Stimulated activated CD4-positive, alpha-beta T cell treated with anti-CD3 and anti-CD28 coated beads, Interleukin-1b, Interleukin-23, amount 100 ng/mL, for 4 hours (primary cell): ENCODE measurements around the gene DAB1.

Source experiments
- DNase-seq, 2 donors: peaks; one replicate each; pipeline ENCODE4 v3.0.0-alpha.2; 2020; ENCODE audit warnings: low read depth in 2 of 2

The DAB1 gene

GRCh38 chr1:56975446-56975845, 448.4 kb downstream of the DAB1 start:
- DNase-seq = no peak

GRCh38 chr1:56973923-56974742, 449.7 kb downstream of the DAB1 start:
- no peak for DNase-seq

- DNase-seq = no peak
Observed at GRCh38 chr1:56972976-56973375, 450.9 kb downstream of the DAB1 start.

- no peak for DNase-seq
Observed at GRCh38 chr1:56970280-56970679, 453.6 kb downstream of the DAB1 start.

- no peak for DNase-seq
Observed at GRCh38 chr1:56968878-56969495, 454.9 kb downstream of the DAB1 start.

GRCh38 chr1:56967900-56968832, 455.7 kb downstream of the DAB1 start:
- DNase-seq = no peak

GRCh38 chr1:56967355-56967754, 456.5 kb downstream of the DAB1 start:
- no peak for DNase-seq

- DNase-seq = no peak
Observed at GRCh38 chr1:56966698-56966999, 457.2 kb downstream of the DAB1 start.

GRCh38 chr1:56965916-56966697, 457.8 kb downstream of the DAB1 start, which contains the start of gene C8B:
Gene C8B (minus strand): TSS chr1:56966015. CDS start chr1:56965948, 67 bp downstream.
- DNase-seq = no peak

- no peak for DNase-seq
Observed at GRCh38 chr1:56965191-56965590, 458.7 kb downstream of the DAB1 start.

GRCh38 chr1:56964349-56965017, 459.4 kb downstream of the DAB1 start:
- no peak for DNase-seq

- no peak for DNase-seq
Observed at GRCh38 chr1:56963667-56964066, 460.2 kb downstream of the DAB1 start.

GRCh38 chr1:56961426-56961825, 462.4 kb downstream of the DAB1 start:
- no peak for DNase-seq

- DNase-seq = no peak
Observed at GRCh38 chr1:56958526-56958925, 465.3 kb downstream of the DAB1 start.

GRCh38 chr1:56957931-56958330, 465.9 kb downstream of the DAB1 start:
- DNase-seq = no peak

- DNase-seq = no peak
Observed at GRCh38 chr1:56954664-56955063, 469.2 kb downstream of the DAB1 start.

GRCh38 chr1:56953386-56953785, 470.5 kb downstream of the DAB1 start:
- no peak for DNase-seq

- no peak for DNase-seq
Observed at GRCh38 chr1:56952501-56952900, 471.4 kb downstream of the DAB1 start.

- no peak for DNase-seq
Observed at GRCh38 chr1:56948403-56949023, 475.3 kb downstream of the DAB1 start.
